Transverse colon (tissue), 4 donors: Measurements from ENCODE around the gene TMEM161B. TPM values are rescaled to one million over a fixed set of nuclear protein-coding genes. Genes with fewer than 3 reads are reported as not detected.
"Not testable (repeated sequence)": the region's sequence is repeated elsewhere in the genome, so short reads cannot be mapped to it uniquely, and the experiment has no call there.

Source experiments
- DNase-seq: peaks from one replicate; pipeline ENCODE4 v3.0.0-alpha.2; 2019
- H3K27ac ChIP-seq, 4 donors: fragments of 200-600 bp; sonication (generic); 2 replicates each; pipeline ENCODE4 v1.5.1; 2016 to 2018; ENCODE audit warnings: inconsistent platforms in 4 of 4
- H3K27me3 ChIP-seq: fragments of 200-600 bp; sonication (generic); 2 replicates; pipeline ENCODE4 v1.5.1; 2017; ENCODE audit warnings: inconsistent platforms
- H3K36me3 ChIP-seq, 4 donors: fragments of 200-600 bp; sonication (generic); 2 replicates each; pipeline ENCODE4 v1.5.1; 2017 to 2019; ENCODE audit warnings: inconsistent platforms in 4 of 4
- H3K4me1 ChIP-seq, 4 donors: fragments of 200-600 bp; sonication (generic); 2 replicates each; pipeline ENCODE4 v1.5.1; 2017 to 2020; ENCODE audit warnings: inconsistent platforms in 4 of 4
- H3K4me3 ChIP-seq, 4 donors: fragments of 200-600 bp; sonication (generic); 1 replicate in 1 of 4; 2 replicates in 3 of 4; pipeline versions ENCODE4 v1.5.1 to v1.6.1; 2017 to 2019; ENCODE audit warnings: inconsistent platforms in 4 of 4
- H3K9me3 ChIP-seq, 2 donors: fragments of 200-600 bp; sonication (generic); 2 replicates each; pipeline ENCODE4 v1.5.1; 2017 to 2019; ENCODE audit warnings: inconsistent platforms in 2 of 2
- EP300 ChIP-seq: sonication (generic); formaldehyde crosslinking; IDR thresholded peaks from one replicate; pipeline ENCODE4 v1.6.1; 2017; ENCODE audit warnings: antibody characterized with exemption, low read depth
- POLR2A ChIP-seq: fragments of 450-650 bp; IDR thresholded peaks from one replicate; pipeline ENCODE4 v1.6.1; 2016; ENCODE audit warnings: antibody characterized with exemption, mild to moderate bottlenecking, moderate library complexity
- POLR2AphosphoS5 ChIP-seq, 3 donors: sonication (generic); formaldehyde crosslinking; IDR thresholded peaks; one replicate each; pipeline ENCODE4 v1.6.1; 2016; ENCODE audit warnings: antibody characterized with exemption in 3 of 3
- WGBS, 2 donors: methylation state at CpG; one replicate each; pipeline ENCODE4 v1.1.5; 2018; ENCODE audit warnings: low coverage in 1 of 2; 5-methylcytosine and 5-hydroxymethylcytosine counted together
- in situ Hi-C, 4 donors: fragments of 200-750 bp; cut with MboI; loops; one replicate each; pipeline versions ENCODE4 v1.15.0 to v1.15.1; 2017; ENCODE audit warnings: low sequenced_read_pairs in 3 of 4, low pct_ligation_motif_present in 1 of 4, low pct_unique_long_range_greater_than_20kb in 1 of 4
- intact Hi-C: fragments of 100-400 bp; cut with DNase I; formaldehyde crosslinking; loops from one replicate; pipeline ENCODE4 v1.15.1; 2023; ENCODE audit warnings: low total_unique reads
- total RNA-seq, 4 donors: library from RNA; depleted of rRNA; stranded (reverse); fragments of >200 nt; gene quantifications; one replicate each; pipeline ENCODE4 v1.1.0, GENCODE V29; 2016
- TF ChIP-seq, protein P1 (sequence below), 5 experiments: fragments of 200-600 bp in 3 of 5; fragments of 450-650 bp in 2 of 5; sonication (generic) in 3 of 5; IDR thresholded peaks; 1 replicate in 2 of 5; 2 replicates in 3 of 5; pipeline ENCODE4 v1.5.1; 2016 to 2017; ENCODE audit warnings: antibody characterized with exemption in 5 of 5, inconsistent platforms in 3 of 5, mild to moderate bottlenecking in 2 of 5, moderate library complexity in 1 of 5

The TMEM161B gene
- total RNA-seq, 4 donors from 2014 or later = 19.5 to 40.8 (median 27.0) TPM

- H3K4me1 ChIP-seq = peaks cover 15 to 35% (median 21%) of the 10 kb centered on the region in 4 donors
- DNase-seq = peak; percentile 9
- TF ChIP-seq POLR2AphosphoS5 (IDR thresholded peaks at IDR 0.05) = no peak
- TF ChIP-seq, protein P1, sequence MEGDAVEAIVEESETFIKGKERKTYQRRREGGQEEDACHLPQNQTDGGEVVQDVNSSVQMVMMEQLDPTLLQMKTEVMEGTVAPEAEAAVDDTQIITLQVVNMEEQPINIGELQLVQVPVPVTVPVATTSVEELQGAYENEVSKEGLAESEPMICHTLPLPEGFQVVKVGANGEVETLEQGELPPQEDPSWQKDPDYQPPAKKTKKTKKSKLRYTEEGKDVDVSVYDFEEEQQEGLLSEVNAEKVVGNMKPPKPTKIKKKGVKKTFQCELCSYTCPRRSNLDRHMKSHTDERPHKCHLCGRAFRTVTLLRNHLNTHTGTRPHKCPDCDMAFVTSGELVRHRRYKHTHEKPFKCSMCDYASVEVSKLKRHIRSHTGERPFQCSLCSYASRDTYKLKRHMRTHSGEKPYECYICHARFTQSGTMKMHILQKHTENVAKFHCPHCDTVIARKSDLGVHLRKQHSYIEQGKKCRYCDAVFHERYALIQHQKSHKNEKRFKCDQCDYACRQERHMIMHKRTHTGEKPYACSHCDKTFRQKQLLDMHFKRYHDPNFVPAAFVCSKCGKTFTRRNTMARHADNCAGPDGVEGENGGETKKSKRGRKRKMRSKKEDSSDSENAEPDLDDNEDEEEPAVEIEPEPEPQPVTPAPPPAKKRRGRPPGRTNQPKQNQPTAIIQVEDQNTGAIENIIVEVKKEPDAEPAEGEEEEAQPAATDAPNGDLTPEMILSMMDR (IDR thresholded peaks at IDR 0.05) = no peak
- WGBS, 2 donors = 7 to 8% methylated on average over 5 to 16 of the region's 16 CpGs
- H3K9me3 ChIP-seq = no peaks in the 10 kb centered on the region
- intact Hi-C loops (no loop called here), in situ Hi-C loops (no loop called here)
- no peaks in the 10 kb centered on the region for H3K36me3 ChIP-seq
- H3K27me3 ChIP-seq = no peaks in the 10 kb centered on the region
- H3K4me3 ChIP-seq = peak overlapping the region; percentile 62 to 81 (median 69)
- H3K27ac ChIP-seq = peak overlapping the region; percentile 73 to 86 (median 83)
Observed at GRCh38 chr5:88269222-88269771, 652 bp upstream of the TMEM161B start.

DNA sequence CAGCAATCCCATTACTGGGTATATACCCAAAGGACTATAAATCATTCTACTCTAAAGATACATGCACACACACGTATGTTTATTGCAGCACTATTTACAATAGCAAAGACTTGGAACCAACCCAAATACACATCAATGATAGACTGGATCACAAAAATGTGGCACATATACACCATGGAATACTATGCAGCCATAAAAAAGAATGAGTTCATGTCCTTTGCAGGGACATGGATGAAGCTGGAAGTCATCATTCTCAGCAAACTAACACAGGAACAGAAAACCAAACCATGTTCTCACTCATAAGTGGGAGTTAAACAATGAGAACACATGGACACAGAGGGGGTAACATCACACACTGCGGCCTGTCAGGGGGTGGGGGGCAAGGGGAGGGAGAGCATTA lies 4.1 kb downstream of the TMEM161B start:
- in situ Hi-C loops, H3K9me3 ChIP-seq, intact Hi-C loops, H3K36me3 ChIP-seq, H3K4me3 ChIP-seq, H3K27me3 ChIP-seq, DNase-seq, H3K27ac ChIP-seq: not testable (repeated sequence)
- WGBS, 2 donors = 67 to 80% methylated on average over 2 of the region's 2 CpGs
- peaks cover 8 to 20% (median 11%) of the 10 kb centered on the region in 4 donors for H3K4me1 ChIP-seq

DNA sequence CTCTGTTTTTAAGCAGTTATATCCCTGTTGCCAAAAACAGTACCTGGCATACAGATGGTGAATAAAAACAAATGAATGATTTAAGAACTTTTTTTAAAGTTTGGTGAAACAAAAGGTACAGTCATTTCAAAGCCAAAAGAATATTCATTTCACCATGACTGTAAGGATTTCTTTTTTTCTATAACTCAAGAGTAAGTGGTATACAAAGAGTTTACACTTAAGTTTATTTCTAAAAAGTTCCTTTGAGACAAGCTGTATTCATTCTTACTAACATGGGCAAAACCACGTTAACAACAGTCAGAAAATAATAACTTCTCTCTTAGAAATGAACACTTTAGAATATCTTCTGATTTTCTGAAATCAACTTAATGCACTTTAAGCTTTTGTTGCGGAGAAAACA lies 5.3 kb downstream of the TMEM161B start:
- Histone ChIP-seq H3K27ac (no peak overlapping the region), H3K36me3 (no peaks in the 10 kb centered on the region), H3K9me3 (no peaks in the 10 kb centered on the region), H3K4me1 (peaks cover 6 to 17% (median 8%) of the 10 kb centered on the region in 4 donors), H3K4me3 (no peak overlapping the region), H3K27me3 (no peaks in the 10 kb centered on the region)
- TF ChIP-seq POLR2A = no peak
- TF ChIP-seq POLR2AphosphoS5 (IDR thresholded peaks at IDR 0.05) = no peak
- no peak for TF ChIP-seq EP300
- TF ChIP-seq, protein P1 (IDR thresholded peaks at IDR 0.05) = no peak
- no peak for DNase-seq
- intact Hi-C loops = no loop called here
- WGBS, 2 donors = 94 to 100% methylated on average over 2 of the region's 2 CpGs
- in situ Hi-C loops = no loop called here

- H3K27me3 ChIP-seq = no peaks in the 10 kb centered on the region
- in situ Hi-C loops (no loop called here), intact Hi-C loops (no loop called here)
- peaks cover 0 to 8% (median 0%) of the 10 kb centered on the region in 4 donors for H3K4me1 ChIP-seq
- no peak overlapping the region for H3K27ac ChIP-seq
- no peak overlapping the region for H3K4me3 ChIP-seq
- H3K36me3 ChIP-seq = no peaks in the 10 kb centered on the region
- H3K9me3 ChIP-seq = no peaks in the 10 kb centered on the region
- TF ChIP-seq, protein P1 (IDR thresholded peaks at IDR 0.05) = no peak
- TF ChIP-seq EP300 = no peak
- no peak for TF ChIP-seq POLR2AphosphoS5 (IDR thresholded peaks at IDR 0.05)
- no peak for TF ChIP-seq POLR2A
- DNase-seq = no peak
Observed at GRCh38 chr5:88262116-88262515, 6.5 kb downstream of the TMEM161B start.

DNA sequence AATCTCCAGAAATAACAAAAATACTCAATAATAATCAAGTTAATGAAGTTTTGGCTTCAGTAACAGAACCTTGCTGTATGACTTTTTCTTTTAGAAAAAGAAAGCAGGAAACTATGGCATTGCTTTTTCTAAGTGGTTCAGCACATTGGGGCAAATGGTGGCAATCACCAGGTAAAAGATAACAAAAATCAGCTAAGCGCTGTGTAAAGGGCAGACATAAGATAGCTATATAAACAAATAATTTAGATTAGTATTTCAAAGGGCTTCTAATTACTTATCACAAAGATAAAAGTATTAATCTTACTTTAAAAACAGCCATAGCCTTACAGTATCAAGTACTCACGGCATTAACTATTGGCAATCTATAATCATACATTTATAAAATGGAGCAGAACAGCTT lies 10.0 kb downstream of the TMEM161B start:
- Histone ChIP-seq H3K36me3 (no peaks in the 10 kb centered on the region), H3K9me3 (no peaks in the 10 kb centered on the region), H3K4me1 (no peaks in the 10 kb centered on the region), H3K4me3 (no peak overlapping the region), H3K27me3 (no peaks in the 10 kb centered on the region), H3K27ac (no peak overlapping the region)
- DNase-seq = no peak
- no peak for TF ChIP-seq POLR2A
- no peak for TF ChIP-seq POLR2AphosphoS5 (IDR thresholded peaks at IDR 0.05)
- TF ChIP-seq, protein P1 (IDR thresholded peaks at IDR 0.05) = no peak
- WGBS, 2 donors = 79 to 84% methylated on average over 2 of the region's 2 CpGs
- intact Hi-C loops (no loop called here), in situ Hi-C loops (no loop called here)
